PC-3 (cell line): Measurements from ENCODE around the gene ANKRD11. TPM values are rescaled to one million over a fixed set of nuclear protein-coding genes. Genes with fewer than 3 reads are reported as not detected.

Experiments used
- ATAC-seq: fragments of 200-7000 bp; cut with Tn5 transposase; 2 replicates; pipeline ENCODE4 v1.9.1; 2020; ENCODE audit warnings: mild to moderate bottlenecking, moderate library complexity
- BruUV-seq: library from RNA; stranded (reverse); fragments of 400-500 nt; replicated peaks from 2 replicates; lab custom pipeline; 2021; lab: Mats Ljungman, UMichigan
- CTCF ChIA-PET: fragments of 300-600 bp; sonication (Branson Sonifier 250); formaldehyde crosslinking; loops from one replicate; lab custom pipeline; 2022; ENCODE audit warnings: antibody characterized with exemption; lab: Charles Lee
- POLR2A ChIA-PET: fragments of 300-600 bp; sonication (Branson Sonifier 250); formaldehyde crosslinking; loops from one replicate; lab custom pipeline; 2022; ENCODE audit warnings: antibody characterized with exemption; ENCODE audit not compliant: unreplicated experiment; lab: Charles Lee
- DNase-seq: peaks from one replicate; pipeline ENCODE4 v3.0.0-alpha.2; 2015
- H2AFZ ChIP-seq: fragments of 300-600 bp; sonication (generic); 2 replicates; pipeline ENCODE4 v1.6.0; 2016; ENCODE audit warnings: antibody characterized with exemption, low read length
- H3F3A ChIP-seq: fragments of 300-600 bp; sonication (generic); one replicate; pipeline ENCODE4 v1.6.0; 2017; ENCODE audit warnings: antibody characterized with exemption, low read length, control low read depth, mild to moderate bottlenecking; ENCODE audit not compliant: unreplicated experiment
- H3K27ac ChIP-seq: fragments of 300-600 bp; sonication (generic); 2 replicates; pipeline ENCODE4 v1.5.1; 2016; ENCODE audit warnings: mild to moderate bottlenecking, low read length
- H3K27me3 ChIP-seq: fragments of 300-600 bp; sonication (generic); 2 replicates; pipeline ENCODE4 v1.6.1; 2016; ENCODE audit warnings: low read length, mixed read lengths
- H3K36me3 ChIP-seq: fragments of 300-600 bp; sonication (generic); 2 replicates; pipeline ENCODE4 v1.6.1; 2016; ENCODE audit warnings: low read depth, mixed run types, low read length, mixed read lengths
- H3K4me1 ChIP-seq: fragments of 300-600 bp; sonication (generic); 2 replicates; pipeline ENCODE4 v1.5.1; 2016; ENCODE audit warnings: low read length; ENCODE audit not compliant: insufficient read depth
- H3K4me2 ChIP-seq: fragments of 300-600 bp; sonication (generic); 2 replicates; pipeline ENCODE4 v1.6.0; 2016; ENCODE audit warnings: low read length
- H3K4me3 ChIP-seq: fragments of 300-600 bp; sonication (generic); 2 replicates; pipeline ENCODE4 v1.5.1; 2016; ENCODE audit warnings: mild to moderate bottlenecking, low read length, mixed read lengths
- H3K79me2 ChIP-seq: fragments of 300-600 bp; sonication (generic); 2 replicates; pipeline ENCODE4 v1.6.1; 2017; ENCODE audit warnings: low read length, mixed read lengths
- H3K9ac ChIP-seq: fragments of 300-600 bp; sonication (generic); 2 replicates; pipeline ENCODE4 v1.6.0; 2016; ENCODE audit warnings: mild to moderate bottlenecking, low read length
- H3K9me2 ChIP-seq: fragments of 300-600 bp; sonication (generic); replicated peaks from 2 replicates; pipeline ENCODE4 v1.6.1; 2016; ENCODE audit warnings: mixed run types, low read length, mixed read lengths
- H3K9me3 ChIP-seq: fragments of 300-600 bp; sonication (generic); 2 replicates; pipeline ENCODE4 v1.6.1; 2016; ENCODE audit warnings: low read length, mixed read lengths
- H4K20me1 ChIP-seq: fragments of 300-600 bp; sonication (generic); 2 replicates; pipeline ENCODE4 v1.6.1; 2016; ENCODE audit warnings: low read length, mixed read lengths
- EZH2 ChIP-seq: fragments of 300-600 bp; sonication (generic); IDR thresholded peaks from one replicate; pipeline ENCODE4 v1.6.1; 2017; ENCODE audit warnings: antibody characterized with exemption, mild to moderate bottlenecking, low read length; ENCODE audit not compliant: unreplicated experiment
- EZH2phosphoT487 ChIP-seq: fragments of 300-600 bp; sonication (generic); IDR thresholded peaks from 2 replicates; pipeline ENCODE4 v1.6.1; 2018; ENCODE audit warnings: mild to moderate bottlenecking, antibody characterized with exemption, low read length, borderline replicate concordance
- intact Hi-C: fragments of 100-400 bp; cut with micrococcal nuclease; formaldehyde crosslinking; loops from 2 replicates; pipeline ENCODE4 v1.9.0; 2023
- total RNA-seq: library from RNA; depleted of rRNA; stranded (reverse); fragments of >200 nt; gene quantifications from 2 replicates; pipeline ENCODE4 v1.2.3, GENCODE V29; 2014
- TF ChIP-seq, protein P1 (sequence below): fragments of 300-600 bp; sonication (generic); conservative IDR thresholded peaks from 2 replicates; pipeline ENCODE4 v1.5.1; 2017; ENCODE audit warnings: antibody characterized with exemption, low read depth, mild to moderate bottlenecking, low read length

The ANKRD11 gene
- total RNA-seq, 1 experiment from 2014 or later = 65.0 TPM

DNA sequence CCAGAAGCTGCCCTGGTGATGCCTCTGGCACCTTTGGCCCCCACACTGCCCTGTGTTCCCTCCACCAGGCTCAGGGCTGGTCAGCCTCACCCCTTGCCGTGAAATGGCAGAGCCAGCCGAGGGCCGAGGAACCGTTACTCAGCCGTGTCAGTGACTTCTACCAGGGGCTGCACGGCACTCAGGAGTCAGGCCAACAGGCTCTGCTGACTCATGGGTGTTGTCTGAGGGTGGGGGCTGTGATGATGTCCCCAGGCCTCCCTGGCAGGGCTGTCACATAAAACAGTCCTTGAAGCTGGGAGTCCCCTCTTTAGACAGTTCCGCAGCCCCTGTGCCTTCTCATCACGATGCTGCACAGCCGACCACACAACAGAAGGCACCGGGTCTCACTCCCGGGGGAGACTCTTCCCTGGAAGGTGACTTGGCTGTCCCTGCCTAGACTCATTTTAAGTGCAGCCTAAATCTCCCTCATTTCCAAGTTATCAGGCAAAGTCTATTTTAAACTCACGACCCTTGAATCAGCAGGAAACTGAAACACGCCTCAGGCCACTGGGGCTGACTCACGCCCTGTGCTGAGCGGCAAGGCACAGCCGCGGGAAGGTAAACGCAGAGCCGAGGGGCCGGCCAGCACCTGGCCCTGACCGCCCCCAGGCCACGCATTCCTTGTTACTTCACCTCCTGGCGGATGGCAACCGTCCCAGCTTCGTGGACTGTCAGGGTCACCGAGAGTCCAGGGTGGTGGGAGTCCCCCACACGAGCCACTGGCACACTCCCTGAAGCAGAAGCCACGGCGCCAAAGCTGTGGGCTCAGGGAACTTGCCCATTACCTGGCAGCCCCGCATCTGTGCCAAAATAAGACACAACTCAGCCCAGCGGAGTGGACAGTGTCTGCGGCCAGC is 170.2 kb downstream of the ANKRD11 start:
- DNase-seq (peak; percentile 89), ATAC-seq (peak; percentile 50)
- intact Hi-C loops = loop anchor here (5.0 kb wide), 1 partner anchor 182 kb away; no protein-coding TSS in a partner anchor
- peaks cover 11% of the 10 kb centered on the region for H3F3A ChIP-seq
- peak overlapping the region; percentile 100 for H3K27ac ChIP-seq
- peak overlapping the region; percentile 88 for H3K4me2 ChIP-seq
- TF ChIP-seq, protein P1, sequence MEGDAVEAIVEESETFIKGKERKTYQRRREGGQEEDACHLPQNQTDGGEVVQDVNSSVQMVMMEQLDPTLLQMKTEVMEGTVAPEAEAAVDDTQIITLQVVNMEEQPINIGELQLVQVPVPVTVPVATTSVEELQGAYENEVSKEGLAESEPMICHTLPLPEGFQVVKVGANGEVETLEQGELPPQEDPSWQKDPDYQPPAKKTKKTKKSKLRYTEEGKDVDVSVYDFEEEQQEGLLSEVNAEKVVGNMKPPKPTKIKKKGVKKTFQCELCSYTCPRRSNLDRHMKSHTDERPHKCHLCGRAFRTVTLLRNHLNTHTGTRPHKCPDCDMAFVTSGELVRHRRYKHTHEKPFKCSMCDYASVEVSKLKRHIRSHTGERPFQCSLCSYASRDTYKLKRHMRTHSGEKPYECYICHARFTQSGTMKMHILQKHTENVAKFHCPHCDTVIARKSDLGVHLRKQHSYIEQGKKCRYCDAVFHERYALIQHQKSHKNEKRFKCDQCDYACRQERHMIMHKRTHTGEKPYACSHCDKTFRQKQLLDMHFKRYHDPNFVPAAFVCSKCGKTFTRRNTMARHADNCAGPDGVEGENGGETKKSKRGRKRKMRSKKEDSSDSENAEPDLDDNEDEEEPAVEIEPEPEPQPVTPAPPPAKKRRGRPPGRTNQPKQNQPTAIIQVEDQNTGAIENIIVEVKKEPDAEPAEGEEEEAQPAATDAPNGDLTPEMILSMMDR = no peak
- no peak for TF ChIP-seq EZH2phosphoT487
- TF ChIP-seq EZH2 = no peak
- no peaks in the 10 kb centered on the region for H3K27me3 ChIP-seq
- H3K4me1 ChIP-seq = peaks cover 88% of the 10 kb centered on the region
- peak overlapping the region; percentile 91 for H3K9ac ChIP-seq
- ChIA-PET POLR2A (interaction anchor here (0.6 kb wide), 1 partner anchor 42 kb away, joined by 3 read pairs; no protein-coding TSS in a partner anchor), CTCF (interaction anchor here (0.6 kb wide), 1 partner anchor 48 kb away, joined by 3 read pairs; no protein-coding TSS in a partner anchor)
- H3K9me2 ChIP-seq = no peaks in the 10 kb centered on the region
- no peaks in the 10 kb centered on the region for H4K20me1 ChIP-seq
- BruUV-seq = no TSS peak
- no peaks in the 10 kb centered on the region for H3K9me3 ChIP-seq
- H2AFZ ChIP-seq = no peak overlapping the region
- peak overlapping the region; percentile 66 for H3K4me3 ChIP-seq
- H3K36me3 ChIP-seq = peaks cover 11% of the 10 kb centered on the region; the same call in 1 of the 2 replicates
- peaks cover 86% of the 10 kb centered on the region for H3K79me2 ChIP-seq

DNA sequence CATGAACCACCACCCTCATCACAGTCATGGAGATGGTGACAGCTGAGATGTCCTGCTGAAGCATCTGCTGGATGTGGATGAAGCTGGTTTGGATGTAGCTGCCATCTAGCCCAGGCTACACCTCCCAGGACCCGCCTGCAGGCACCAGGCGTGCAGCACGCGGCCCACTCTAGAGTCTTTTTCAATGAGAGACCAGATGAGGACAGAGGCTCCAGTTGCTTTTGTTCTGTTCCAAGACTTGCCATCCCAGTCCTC is 170.8 kb downstream of the ANKRD11 start:
- ATAC-seq (no peak), DNase-seq (no peak)
- Histone ChIP-seq H3K27me3 (no peaks in the 10 kb centered on the region), H3K36me3 (0 out of 2 replicates have a peak, but pooled peaks cover 7% of the 10 kb centered on the region), H3K9me3 (no peaks in the 10 kb centered on the region), H3K4me2 (peak overlapping the region; percentile 88), H3F3A (peaks cover 11% of the 10 kb centered on the region), H2AFZ (no peak overlapping the region), H3K4me1 (peaks cover 88% of the 10 kb centered on the region), H3K79me2 (peaks cover 86% of the 10 kb centered on the region), H3K4me3 (peak overlapping the region; percentile 66), H4K20me1 (no peaks in the 10 kb centered on the region), H3K9me2 (no peaks in the 10 kb centered on the region), H3K9ac (peak overlapping the region; percentile 91), H3K27ac (peak overlapping the region; percentile 100)
- TF ChIP-seq EZH2phosphoT487 (no peak), EZH2 (no peak)
- TF ChIP-seq, protein P1 = no peak
- CTCF ChIA-PET = interaction anchor here (0.6 kb wide), 1 partner anchor 49 kb away, joined by 3 read pairs; no protein-coding TSS in a partner anchor
- POLR2A ChIA-PET = no interaction called here
- BruUV-seq = no TSS peak
- intact Hi-C loops = loop anchor here (5.0 kb wide), 1 partner anchor 183 kb away; no protein-coding TSS in a partner anchor
